ENCODE measurements around the gene RNU2-63P.
"Not testable (repeated sequence)": the region's sequence is repeated elsewhere in the genome, so short reads cannot be mapped to it uniquely, and the experiment has no call there.

RNU2-63P gene

GRCh38 chr2:87981182-87981581 is 35.2 kb downstream of the RNU2-63P start:
- DNase-seq (ENCODE audit: low read depth in 2 of 2) = not testable (repeated sequence)

DNA sequence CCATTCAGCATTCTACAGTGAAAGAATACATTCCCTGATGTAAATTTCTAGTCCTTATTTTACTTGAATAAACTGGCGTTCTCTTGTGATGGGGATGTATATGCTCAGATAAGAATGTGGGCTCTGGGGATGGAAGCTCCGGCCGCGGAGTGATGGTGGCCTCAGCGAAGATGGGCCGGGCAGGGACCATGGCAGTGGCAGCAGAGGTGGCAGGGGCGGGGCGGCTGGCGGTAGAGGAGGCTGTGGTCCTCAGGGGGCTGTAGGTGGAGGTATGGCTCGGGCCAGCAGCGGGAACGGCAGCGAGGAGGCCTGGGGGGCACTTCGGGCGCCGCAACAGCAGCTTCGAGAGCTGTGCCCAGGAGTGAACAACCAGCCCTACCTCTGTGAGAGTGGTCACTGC is 44.0 kb downstream of the RNU2-63P start:
- DNase-seq (ENCODE audit: low read depth in 2 of 2) = not testable (repeated sequence)

All from stimulated activated CD4-positive, alpha-beta T cell treated with anti-CD3 and anti-CD28 coated beads, Interleukin-12 subunit alpha, Interleukin-12 subunit beta, amount 100 ng/mL, for 24 hours (primary cell).